GM12872 (cell line): ENCODE results near the gene LYSET.

Experiments
- TF ChIP-seq, protein P1 (sequence below): IDR thresholded peaks from 3 replicates; pipeline ENCODE4 v1.5.1; 2011; ENCODE audit warnings: low read depth, mild to moderate bottlenecking, low read length, moderate library complexity; ENCODE audit not compliant: insufficient read depth

The LYSET gene

DNA sequence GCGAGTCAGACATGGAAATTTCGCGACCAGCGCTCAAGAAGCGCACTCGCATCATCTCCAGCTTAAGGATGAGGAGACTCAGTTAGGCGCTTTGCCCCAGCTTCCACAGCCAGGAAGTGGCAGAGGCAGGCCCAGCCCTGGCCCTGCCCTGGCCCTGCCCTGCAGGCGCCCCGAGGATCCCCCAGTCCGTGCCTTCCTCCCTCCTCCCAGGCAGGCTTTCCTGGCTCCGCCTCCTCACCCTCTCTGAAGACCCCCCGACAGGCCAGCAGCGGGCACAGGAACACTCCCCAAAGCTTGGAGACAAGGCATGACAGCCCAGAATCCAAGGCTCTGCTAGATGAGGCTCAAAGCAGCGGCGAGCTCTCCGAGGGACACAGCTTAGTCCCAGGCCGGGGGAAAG, 47.0 kb downstream of the LYSET start:
- TF ChIP-seq, protein P1, sequence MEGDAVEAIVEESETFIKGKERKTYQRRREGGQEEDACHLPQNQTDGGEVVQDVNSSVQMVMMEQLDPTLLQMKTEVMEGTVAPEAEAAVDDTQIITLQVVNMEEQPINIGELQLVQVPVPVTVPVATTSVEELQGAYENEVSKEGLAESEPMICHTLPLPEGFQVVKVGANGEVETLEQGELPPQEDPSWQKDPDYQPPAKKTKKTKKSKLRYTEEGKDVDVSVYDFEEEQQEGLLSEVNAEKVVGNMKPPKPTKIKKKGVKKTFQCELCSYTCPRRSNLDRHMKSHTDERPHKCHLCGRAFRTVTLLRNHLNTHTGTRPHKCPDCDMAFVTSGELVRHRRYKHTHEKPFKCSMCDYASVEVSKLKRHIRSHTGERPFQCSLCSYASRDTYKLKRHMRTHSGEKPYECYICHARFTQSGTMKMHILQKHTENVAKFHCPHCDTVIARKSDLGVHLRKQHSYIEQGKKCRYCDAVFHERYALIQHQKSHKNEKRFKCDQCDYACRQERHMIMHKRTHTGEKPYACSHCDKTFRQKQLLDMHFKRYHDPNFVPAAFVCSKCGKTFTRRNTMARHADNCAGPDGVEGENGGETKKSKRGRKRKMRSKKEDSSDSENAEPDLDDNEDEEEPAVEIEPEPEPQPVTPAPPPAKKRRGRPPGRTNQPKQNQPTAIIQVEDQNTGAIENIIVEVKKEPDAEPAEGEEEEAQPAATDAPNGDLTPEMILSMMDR = no peak

DNA sequence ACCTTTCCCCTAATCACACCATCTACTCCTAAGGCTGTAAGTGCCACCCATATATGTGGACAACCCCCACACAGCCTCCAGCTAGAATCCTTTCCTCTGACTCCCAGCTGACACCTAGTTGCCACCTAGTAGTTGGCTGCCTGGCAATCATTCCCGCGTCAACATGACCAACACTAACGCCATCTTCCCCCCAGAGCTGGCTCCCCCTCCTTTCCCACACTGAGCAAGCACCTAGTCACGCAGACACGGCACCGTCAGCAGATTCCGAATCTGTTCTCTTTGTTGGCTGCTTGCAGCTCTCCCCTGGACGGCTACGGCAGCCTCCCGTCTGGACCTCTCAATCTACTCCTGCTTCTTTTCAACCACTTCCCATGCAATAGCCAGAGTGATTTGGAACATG, 49.7 kb downstream of the LYSET start:
- TF ChIP-seq, protein P1 = no peak
